Activated CD8-positive, alpha-beta memory T cell treated with anti-CD3 and anti-CD28 coated beads, Interleukin-2, amount 50 U/mL, for 1 hour (primary cell): ENCODE measurements around the gene CELF5.

Source experiments
- DNase-seq: peaks from one replicate; pipeline ENCODE4 v3.0.0-alpha.2; 2020; ENCODE audit errors: extremely low read depth

CELF5 gene

DNA sequence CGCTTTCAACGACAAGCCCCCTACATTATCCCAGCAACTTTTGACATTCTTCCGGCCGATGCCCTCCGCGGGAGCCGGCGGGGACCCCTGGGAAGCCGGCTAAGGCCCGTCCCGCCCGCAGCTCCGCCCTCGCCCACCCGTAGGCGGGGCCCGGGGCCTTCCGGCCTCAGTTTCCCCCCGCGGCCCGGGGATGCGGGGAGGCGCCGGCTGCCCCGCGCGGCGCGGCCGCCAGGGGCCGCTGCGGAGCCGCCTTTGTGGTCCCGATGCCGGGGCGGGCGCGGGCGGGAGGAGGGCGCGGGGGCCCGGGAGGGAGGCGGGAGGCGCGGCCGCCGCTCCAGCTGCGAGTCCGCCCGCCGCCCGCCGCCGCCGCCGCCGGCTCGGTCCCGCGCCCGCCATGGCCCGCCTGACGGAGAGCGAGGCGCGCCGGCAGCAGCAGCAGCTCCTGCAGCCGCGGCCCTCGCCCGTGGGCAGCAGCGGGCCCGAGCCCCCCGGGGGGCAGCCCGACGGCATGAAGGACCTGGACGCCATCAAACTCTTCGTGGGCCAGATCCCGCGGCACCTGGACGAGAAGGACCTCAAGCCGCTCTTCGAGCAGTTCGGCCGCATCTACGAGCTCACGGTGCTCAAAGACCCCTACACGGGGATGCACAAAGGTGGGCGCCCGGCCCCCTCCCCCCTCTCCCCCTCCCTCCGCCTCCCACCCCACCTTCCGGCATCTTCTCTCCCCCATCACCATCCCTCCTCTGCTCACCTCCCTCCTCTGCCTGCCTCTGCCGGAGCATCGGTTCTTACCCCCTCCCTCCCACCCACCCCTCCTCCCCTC lies at the start of gene CELF5:
Gene CELF5, plus strand, starts transcription at position 316 of the 823 bp plus-strand sequence. Its CDS starts 79 bp downstream, at position 395.
- no peak for DNase-seq

DNA sequence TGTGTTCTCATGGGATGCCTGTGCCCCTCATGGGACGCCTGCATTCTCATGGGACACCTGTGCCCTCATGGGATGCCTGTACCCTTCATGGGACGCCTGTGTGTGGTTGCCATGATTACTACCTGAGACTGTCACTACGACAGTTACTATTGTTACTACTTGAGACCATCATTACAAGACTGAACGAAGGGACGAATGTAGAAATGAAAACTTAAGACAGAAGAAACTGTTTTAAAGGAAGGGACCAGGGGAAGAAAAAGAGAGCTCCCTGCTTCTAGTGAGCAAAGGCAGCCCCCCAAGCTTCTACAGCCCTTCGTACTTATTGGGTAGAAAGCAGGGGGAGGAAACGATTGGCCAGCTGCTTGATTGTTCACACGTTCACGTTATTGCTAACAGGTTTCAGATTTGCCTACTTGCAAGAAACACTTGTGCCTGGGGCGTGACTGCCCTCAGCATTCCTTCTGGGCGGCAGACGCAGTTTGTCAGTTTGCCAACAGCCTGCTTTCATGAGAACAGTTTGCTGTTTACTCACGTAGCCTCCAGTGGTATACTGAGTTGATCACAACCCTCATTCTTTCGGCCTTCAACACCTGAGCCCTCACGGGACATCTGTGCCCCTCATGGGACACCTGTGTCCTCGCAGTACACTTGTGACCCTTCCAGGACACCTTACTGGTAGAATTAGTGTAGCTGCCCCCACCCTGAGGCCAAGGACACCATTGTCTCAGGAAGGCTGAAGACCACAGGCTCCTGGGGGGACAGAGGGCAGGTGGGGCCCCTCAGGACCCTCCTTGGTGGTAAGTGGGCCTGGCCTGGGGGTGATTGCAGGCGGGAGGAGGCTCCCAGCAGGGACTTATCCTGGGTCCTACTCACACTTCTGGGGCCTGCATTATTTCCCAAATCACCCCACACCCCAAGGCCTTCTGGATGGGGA lies 48.4 kb upstream of the CELF5 start:
- no peak for DNase-seq

DNA sequence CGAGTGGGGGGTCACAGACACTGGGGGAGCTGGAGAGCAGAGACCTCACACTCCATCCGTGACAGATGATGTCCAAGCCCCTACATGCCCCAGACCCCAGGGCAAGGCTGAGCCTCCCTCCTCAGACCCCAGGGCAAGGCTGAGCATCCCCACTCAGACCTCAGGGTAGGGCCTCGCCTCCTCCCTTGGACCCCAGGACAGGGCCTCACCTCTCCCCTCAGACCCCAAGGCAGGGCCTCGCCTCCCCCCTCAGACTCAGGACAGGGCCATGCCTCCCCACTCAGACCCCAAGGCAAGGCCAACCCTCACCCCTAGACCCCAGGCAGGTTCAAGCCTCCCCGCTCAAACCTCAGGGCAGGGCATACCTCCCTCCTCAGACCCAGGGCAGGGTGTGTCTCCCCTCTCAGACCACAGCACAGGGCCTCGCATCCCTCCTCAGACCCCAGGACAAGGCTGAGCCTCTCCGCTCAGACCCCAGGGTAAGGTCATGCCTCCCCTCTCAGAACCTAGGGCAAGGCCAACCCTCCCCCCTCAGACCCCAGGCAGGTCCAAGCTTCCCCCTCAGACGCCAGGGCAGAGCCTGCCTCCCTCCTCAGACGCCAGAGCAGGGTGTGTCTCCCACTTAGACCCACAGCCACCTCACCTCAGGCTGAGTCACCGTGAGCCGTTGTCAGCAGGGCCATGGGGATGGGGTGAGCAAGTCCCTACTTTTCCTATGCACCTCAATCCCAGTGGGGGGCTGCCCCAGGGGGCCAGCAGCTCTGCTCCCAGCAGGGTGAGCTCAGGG lies 47.6 kb upstream of the CELF5 start:
- DNase-seq = peak; percentile 65

DNA sequence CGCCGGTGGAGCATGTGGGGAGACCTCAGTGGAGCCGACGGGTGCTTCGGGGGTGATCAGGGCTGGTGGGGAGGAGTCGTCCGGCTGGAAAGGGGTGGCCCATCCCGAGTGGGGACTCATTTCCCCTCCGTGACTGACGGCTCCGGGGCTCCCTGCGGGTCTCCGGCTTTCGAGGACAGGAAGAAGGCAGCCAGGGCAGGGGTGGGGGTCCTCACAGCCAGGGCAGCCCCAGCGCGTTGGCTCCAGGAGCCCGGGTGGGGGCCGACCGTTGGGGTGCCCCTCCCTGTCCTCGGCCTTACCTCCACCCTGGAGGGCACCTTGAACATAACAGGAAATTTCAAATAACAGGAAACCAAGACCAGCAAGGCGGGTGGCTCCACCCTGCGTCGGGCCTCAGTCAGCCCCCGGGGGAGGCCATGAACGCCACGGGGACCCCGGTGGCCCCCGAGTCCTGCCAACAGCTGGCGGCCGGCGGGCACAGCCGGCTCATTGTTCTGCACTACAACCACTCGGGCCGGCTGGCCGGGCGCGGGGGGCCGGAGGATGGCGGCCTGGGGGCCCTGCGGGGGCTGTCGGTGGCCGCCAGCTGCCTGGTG lies 46.0 kb upstream of the CELF5 start, which contains the start of gene S1PR4:
Gene S1PR4, plus strand, starts transcription at position 393 of the 596 bp plus-strand sequence. Its CDS starts 24 bp downstream, at position 417.
- no peak for DNase-seq

DNA sequence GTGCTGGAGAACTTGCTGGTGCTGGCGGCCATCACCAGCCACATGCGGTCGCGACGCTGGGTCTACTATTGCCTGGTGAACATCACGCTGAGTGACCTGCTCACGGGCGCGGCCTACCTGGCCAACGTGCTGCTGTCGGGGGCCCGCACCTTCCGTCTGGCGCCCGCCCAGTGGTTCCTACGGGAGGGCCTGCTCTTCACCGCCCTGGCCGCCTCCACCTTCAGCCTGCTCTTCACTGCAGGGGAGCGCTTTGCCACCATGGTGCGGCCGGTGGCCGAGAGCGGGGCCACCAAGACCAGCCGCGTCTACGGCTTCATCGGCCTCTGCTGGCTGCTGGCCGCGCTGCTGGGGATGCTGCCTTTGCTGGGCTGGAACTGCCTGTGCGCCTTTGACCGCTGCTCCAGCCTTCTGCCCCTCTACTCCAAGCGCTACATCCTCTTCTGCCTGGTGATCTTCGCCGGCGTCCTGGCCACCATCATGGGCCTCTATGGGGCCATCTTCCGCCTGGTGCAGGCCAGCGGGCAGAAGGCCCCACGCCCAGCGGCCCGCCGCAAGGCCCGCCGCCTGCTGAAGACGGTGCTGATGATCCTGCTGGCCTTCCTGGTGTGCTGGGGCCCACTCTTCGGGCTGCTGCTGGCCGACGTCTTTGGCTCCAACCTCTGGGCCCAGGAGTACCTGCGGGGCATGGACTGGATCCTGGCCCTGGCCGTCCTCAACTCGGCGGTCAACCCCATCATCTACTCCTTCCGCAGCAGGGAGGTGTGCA lies 45.3 kb upstream of the CELF5 start:
- no peak for DNase-seq

DNA sequence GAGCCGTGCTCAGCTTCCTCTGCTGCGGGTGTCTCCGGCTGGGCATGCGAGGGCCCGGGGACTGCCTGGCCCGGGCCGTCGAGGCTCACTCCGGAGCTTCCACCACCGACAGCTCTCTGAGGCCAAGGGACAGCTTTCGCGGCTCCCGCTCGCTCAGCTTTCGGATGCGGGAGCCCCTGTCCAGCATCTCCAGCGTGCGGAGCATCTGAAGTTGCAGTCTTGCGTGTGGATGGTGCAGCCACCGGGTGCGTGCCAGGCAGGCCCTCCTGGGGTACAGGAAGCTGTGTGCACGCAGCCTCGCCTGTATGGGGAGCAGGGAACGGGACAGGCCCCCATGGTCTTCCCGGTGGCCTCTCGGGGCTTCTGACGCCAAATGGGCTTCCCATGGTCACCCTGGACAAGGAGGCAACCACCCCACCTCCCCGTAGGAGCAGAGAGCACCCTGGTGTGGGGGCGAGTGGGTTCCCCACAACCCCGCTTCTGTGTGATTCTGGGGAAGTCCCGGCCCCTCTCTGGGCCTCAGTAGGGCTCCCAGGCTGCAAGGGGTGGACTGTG lies 44.6 kb upstream of the CELF5 start:
- DNase-seq = no peak

DNA sequence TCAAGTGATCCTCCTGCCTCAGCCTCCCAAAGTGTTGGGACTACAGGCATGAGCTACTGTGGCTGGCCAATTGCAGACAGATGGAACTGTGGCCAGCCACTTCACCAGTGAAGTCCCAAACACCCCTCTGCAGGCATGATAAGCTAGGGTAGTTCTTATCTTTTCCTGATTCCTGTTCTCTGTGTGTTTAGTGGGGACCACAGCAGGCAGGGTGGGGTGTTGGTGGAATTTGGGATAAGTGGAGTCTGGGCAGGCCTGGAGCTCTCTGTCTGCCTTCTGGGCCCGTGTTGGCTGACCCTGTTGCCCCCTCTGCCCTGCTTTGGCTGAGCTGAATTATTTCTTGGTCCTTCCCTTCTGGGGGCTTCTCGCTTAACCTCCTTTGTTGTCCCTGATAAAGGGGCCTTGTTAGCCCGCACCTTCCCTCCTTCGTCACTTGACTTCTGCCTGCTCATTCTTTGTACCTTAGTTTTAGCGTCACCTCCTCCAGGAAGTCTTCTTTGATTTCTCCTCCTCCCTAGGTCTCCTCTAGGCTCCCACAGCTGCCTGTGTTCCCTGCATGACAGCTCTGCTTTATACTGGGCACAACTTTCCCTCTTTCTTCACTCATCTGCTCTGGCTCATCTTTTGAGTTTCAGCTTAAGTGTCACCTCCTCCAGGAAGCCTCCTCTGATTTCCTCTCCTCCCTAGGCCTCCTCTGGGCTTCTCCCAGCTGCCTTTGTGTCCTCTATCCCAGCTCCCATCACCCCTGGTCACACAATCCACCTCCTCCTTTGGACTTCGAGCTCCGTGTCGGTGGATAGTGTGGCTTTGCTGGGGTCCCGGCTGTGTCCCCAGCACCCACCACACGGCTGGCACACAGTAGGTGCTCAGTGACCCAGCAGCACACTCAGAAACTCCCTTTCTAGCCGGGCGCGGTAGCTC lies 40.5 kb upstream of the CELF5 start:
- no peak for DNase-seq

DNA sequence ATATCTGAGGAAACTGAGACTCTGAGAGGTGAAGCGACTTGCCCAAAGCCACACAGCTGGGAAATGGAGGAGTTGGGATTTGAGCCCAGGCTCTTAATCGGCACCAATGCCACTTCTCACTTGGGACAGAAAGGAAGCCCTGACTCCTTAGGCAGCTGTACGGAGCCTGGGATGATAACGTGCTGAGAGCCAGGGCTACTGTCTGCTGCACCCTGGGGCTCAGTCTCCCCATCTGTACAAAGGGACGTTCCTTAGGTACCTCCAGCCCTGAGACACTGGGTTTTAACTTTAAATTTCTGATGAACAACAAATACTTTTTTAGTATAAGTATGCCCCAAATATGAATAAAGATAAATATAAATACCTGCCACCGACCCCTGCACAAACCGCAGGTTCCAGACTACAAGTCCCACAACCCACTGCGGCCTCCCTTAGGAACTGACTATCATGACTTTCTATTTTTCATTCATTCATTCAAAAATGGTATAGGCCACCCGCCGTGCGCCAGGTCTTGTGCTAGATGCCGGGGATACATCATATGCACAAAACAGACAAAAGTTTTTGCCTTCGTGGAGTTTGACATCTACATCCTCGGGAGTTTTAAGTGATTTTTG lies 39.5 kb upstream of the CELF5 start:
- peak; percentile 57 for DNase-seq

GRCh38 chr19:3185461-3186159 lies 38.9 kb upstream of the CELF5 start, which contains the start of gene NCLN:
Gene NCLN, plus strand, starts transcription at chr19:3185930. Its CDS starts 101 bp downstream, at chr19:3186031.
- peak; percentile 85 for DNase-seq

DNA sequence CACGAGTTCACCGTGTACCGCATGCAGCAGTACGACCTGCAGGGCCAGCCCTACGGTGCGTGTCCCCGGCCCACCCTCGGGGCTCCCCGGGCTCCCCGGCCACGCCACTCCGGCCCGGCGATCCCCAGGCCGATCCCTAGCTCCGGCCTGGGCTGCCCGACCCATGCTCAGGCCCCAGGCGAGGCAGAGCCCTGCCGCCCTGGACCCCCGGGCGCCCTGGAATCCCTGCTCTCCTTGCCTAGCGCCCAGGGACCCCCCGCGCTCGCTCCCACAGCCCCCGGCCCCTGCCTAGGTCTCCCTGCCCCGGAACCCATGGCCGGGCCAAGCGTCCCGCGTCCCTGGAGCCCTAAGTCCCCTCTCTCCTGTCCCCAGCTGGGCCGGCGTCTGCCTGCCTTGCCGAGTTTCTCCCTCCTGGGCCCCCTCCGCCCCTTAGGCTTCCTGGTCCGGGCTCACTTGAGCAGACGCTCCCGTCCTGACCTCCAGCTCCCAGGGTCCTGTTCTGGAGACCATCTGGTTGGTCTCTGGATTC lies 38.2 kb upstream of the CELF5 start:
- no peak for DNase-seq

- DNase-seq = no peak
These were observed 37.4 kb upstream of the CELF5 start for GRCh38 chr19:3186891-3187661.

DNA sequence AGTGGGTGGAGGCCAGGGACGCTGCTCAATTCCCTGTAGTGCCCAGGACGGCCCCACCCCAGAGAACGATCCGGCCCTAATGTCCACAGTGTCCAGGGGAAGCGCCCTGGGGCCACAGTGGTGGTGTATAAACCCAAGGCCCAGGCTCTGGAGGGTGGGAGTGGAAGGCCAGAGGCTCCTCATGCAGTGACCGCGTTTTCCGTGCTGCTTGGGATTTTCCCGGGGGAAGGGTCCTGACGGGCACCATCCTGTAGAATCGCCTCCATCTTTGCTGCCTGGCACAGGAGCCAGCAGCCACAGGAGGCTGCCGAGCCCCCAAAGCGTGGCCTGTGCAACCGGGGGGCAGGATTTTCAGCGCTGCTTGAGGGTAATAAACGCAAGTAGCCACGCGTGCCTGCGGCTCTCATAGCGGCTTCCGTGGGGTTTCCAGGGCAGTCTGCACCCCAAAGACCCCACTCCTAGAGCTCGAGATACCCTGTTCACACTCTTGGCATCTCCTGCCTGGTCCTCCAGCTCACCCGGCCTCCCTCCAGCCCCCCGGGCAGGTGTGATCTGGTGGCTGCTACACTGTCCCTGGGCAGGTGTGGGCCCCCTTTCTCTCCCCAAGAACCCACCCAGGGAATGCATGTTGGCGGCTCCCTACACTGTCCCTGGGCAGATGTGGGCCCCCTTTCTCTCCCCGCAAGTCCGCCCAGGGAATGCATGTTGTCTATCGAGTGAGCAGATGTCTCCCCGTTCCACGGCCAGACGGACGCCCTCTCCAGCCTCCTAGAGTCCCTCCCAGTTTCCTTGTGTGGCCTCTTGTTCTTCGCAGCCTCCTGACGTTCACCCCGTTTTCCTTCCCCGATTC lies 36.6 kb upstream of the CELF5 start:
- DNase-seq = no peak

- DNase-seq = no peak
These were observed 35.5 kb upstream of the CELF5 start for GRCh38 chr19:3188627-3189596.

GRCh38 chr19:3189702-3190469 lies 34.6 kb upstream of the CELF5 start:
- no peak for DNase-seq
